ENCODE results near the gene RBCK1. TPM values are rescaled to one million over a fixed set of nuclear protein-coding genes. Genes with fewer than 3 reads are reported as not detected.

Gene RBCK1
- total and polyA plus RNA-seq, 2 donors (not counting 3 experiments of a cell fraction or from before 2014, with no cell fraction given) = 80.4 to 82.7 TPM

GRCh38 chr20:460180-460579 lies 52.1 kb downstream of the RBCK1 start:
- TF ChIP-seq GATA2 (IDR thresholded peaks at IDR 0.05; ENCODE audit: insufficient read depth, insufficient read length, low read depth, low read length) = no peak
- no peak for TF ChIP-seq MAX (IDR thresholded peaks at IDR 0.05; ENCODE audit: insufficient read depth, insufficient read length)
- TF ChIP-seq FOS (IDR thresholded peaks at IDR 0.05; ENCODE audit: borderline replicate concordance, insufficient read depth, low read length) = no peak
- no peak for TF ChIP-seq EZH2 (IDR thresholded peaks at IDR 0.05; ENCODE audit: borderline replicate concordance, low read depth, low read length, severe bottlenecking)
- TF ChIP-seq POLR2AphosphoS5 (IDR thresholded peaks at IDR 0.05; ENCODE audit: insufficient read depth, low read depth, low read length) = no peak
- TF ChIP-seq JUN (IDR thresholded peaks at IDR 0.05; ENCODE audit: borderline replicate concordance, insufficient read depth, insufficient read length, low read depth) = no peak
- no peak for TF ChIP-seq CTCF (IDR thresholded peaks at IDR 0.05; ENCODE audit: extremely low read depth in 1 of 2, insufficient read depth in 1 of 2, low read depth in 1 of 2, low read length in 2 of 2)
- TF ChIP-seq MYC (IDR thresholded peaks at IDR 0.05; ENCODE audit: low read depth, low read length) = no peak
- TF ChIP-seq POLR2A (IDR thresholded peaks at IDR 0.05; ENCODE audit: low read depth, low read length) = no peak
- H3K79me2 ChIP-seq (ENCODE audit: control insufficient read depth, insufficient read depth, low read length) = peaks cover 55% of the 10 kb centered on the region

More at GRCh38 chr20:460180-460579, 52.1 kb downstream of the RBCK1 start:
- peak overlapping the region in 1 of 3 experiments; percentile 66 for H3K4me3 ChIP-seq (replicated peaks in 1 of 3; ENCODE audit: insufficient read depth in 1 of 3, low read depth in 1 of 3, low read length in 3 of 3)
- no peaks in the 10 kb centered on the region for H3K36me3 ChIP-seq (ENCODE audit: control insufficient read depth in 2 of 2, extremely low read depth in 1 of 2, insufficient read depth in 2 of 2, low read length in 2 of 2)
- intact Hi-C loops (cut with micrococcal nuclease) = no loop called here
- no peak for DNase-seq (ENCODE audit: low read depth, low spot score)
- no peaks in the 10 kb centered on the region for H3K9me1 ChIP-seq (replicated peaks; ENCODE audit: control insufficient read depth, extremely low read depth, insufficient read depth, low read length)
- peaks cover 3% of the 10 kb centered on the region for H4K20me1 ChIP-seq (replicated peaks; ENCODE audit: control insufficient read depth, extremely low read depth, insufficient read depth, low read length)
- no peak overlapping the region for H3K27ac ChIP-seq (ENCODE audit: insufficient read depth, low read depth, low read length)
- no peaks in the 10 kb centered on the region for H3K27me3 ChIP-seq (ENCODE audit: control insufficient read depth in 2 of 2, insufficient read depth in 2 of 2, low read length in 2 of 2)
- H3K4me1 ChIP-seq (ENCODE audit: control insufficient read depth, extremely low read depth, insufficient read depth, low read length) = peaks cover 28% of the 10 kb centered on the region
- H3K9ac ChIP-seq (replicated peaks; ENCODE audit: extremely low read depth, insufficient read depth, low read length) = no peak overlapping the region
- no peaks in the 10 kb centered on the region for H3K9me3 ChIP-seq (replicated peaks; ENCODE audit: control insufficient read depth, insufficient read depth, low read length)
- CTCF ChIA-PET = interaction anchor here (2.1 kb wide), 1 partner anchor 12 kb away, joined by 6 read pairs; no protein-coding TSS in a partner anchor
- FAIRE-seq = no peak
- POLR2A ChIA-PET = no interaction called here
- H2AFZ ChIP-seq (ENCODE audit: low read depth, low read length) = no peak overlapping the region
- no TSS peak for BruUV-seq (replicated peaks)
- dilution Hi-C loops (cut with MboI; ENCODE audit: extremely low pct_ligation_motif_present, low sequenced_read_pairs) = no loop called here
- peak overlapping the region; percentile 31 for H3K4me2 ChIP-seq (ENCODE audit: insufficient read depth, low read length)

Measured in endothelial cell of umbilical vein (primary cell).